ENCODE results near the gene LHX2. TPM values are rescaled to one million over a fixed set of nuclear protein-coding genes. Genes with fewer than 3 reads are reported as not detected.

LHX2 gene
- total and polyA plus RNA-seq, 2 of the 13 experiments (the other 11 are each of a cell fraction or from before 2014, with no cell fraction given): not detected

DNA sequence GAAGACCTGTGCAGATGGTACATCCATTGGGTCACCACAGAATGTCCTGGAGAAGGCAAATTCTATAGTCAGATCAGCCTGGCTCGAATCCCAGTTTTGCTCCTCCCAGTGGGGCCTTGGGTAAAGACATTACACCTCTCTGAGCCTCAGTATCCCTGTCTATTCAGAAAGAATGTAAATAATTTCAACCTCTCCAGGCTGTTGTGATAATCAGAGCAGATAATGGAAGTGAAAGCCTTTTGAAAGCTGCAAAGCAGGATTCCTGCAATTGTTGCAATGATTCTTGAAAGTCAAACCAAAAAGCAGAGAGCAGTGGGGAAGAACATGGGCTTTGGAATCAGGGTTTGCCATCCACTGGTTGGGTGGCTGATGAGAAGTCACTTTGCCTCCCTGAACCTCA, 63.2 kb downstream of the LHX2 start:
- 0% methylated on average over 1 of the region's 1 CpG for WGBS (ENCODE audit: low lambda C conversion rate)
- Histone ChIP-seq H3K4me3 (replicated peaks in 1 of 3; ENCODE audit: insufficient read depth in 1 of 3, low read depth in 2 of 3, low read length in 3 of 3) (no peak overlapping the region), H3K79me2 (ENCODE audit: insufficient read depth, low read length) (no peaks in the 10 kb centered on the region), H2AFZ (ENCODE audit: low read length) (no peak overlapping the region), H3K4me1 (ENCODE audit: insufficient read depth, low read length) (peaks cover 27% of the 10 kb centered on the region), H3K36me3 (replicated peaks in 1 of 2; ENCODE audit: control insufficient read depth in 1 of 2, insufficient read depth in 2 of 2, low read length in 2 of 2) (no peaks in the 10 kb centered on the region), H3K27ac (ENCODE audit: extremely low read length, insufficient read depth, low read length) (no peak overlapping the region), H3K9ac (ENCODE audit: insufficient read depth, low read depth, low read length) (no peak overlapping the region), H3K9me3 (ENCODE audit: low read length) (no peaks in the 10 kb centered on the region), H3K27me3 (ENCODE audit: control insufficient read depth in 1 of 2, insufficient read depth in 2 of 2, low read length in 2 of 2) (peaks cover 0 to 5% of the 10 kb centered on the region in 2 experiments; a peak in 3 of 5 replicates), H3K4me2 (ENCODE audit: low read depth, low read length) (no peak overlapping the region), H4K20me1 (ENCODE audit: insufficient read depth, low read length) (no peaks in the 10 kb centered on the region)
- POLR2A ChIA-PET: no interaction called here
- in situ Hi-C loops (cut with HindIII; ENCODE audit: extremely low pct_ligation_motif_present, low pct_unique_long_range_greater_than_20kb): no loop called here
- BruUV-seq (replicated peaks): no TSS peak
- no peak for FAIRE-seq
- ATAC-seq: no peak
- DNase-seq (ENCODE audit: low spot score): no peak
- CTCF ChIA-PET (ENCODE audit: low intra/inter-chr PET ratio, low total read pairs): no interaction called here
- TF ChIP-seq, protein P1, sequence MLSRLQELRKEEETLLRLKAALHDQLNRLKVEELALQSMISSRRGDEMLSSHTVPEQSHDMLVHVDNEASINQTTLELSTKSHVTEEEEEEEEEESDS (CRISPR knock-in tag; IDR thresholded peaks at IDR 0.05; ENCODE audit: borderline replicate concordance): no peak
- TF ChIP-seq, protein P2, sequence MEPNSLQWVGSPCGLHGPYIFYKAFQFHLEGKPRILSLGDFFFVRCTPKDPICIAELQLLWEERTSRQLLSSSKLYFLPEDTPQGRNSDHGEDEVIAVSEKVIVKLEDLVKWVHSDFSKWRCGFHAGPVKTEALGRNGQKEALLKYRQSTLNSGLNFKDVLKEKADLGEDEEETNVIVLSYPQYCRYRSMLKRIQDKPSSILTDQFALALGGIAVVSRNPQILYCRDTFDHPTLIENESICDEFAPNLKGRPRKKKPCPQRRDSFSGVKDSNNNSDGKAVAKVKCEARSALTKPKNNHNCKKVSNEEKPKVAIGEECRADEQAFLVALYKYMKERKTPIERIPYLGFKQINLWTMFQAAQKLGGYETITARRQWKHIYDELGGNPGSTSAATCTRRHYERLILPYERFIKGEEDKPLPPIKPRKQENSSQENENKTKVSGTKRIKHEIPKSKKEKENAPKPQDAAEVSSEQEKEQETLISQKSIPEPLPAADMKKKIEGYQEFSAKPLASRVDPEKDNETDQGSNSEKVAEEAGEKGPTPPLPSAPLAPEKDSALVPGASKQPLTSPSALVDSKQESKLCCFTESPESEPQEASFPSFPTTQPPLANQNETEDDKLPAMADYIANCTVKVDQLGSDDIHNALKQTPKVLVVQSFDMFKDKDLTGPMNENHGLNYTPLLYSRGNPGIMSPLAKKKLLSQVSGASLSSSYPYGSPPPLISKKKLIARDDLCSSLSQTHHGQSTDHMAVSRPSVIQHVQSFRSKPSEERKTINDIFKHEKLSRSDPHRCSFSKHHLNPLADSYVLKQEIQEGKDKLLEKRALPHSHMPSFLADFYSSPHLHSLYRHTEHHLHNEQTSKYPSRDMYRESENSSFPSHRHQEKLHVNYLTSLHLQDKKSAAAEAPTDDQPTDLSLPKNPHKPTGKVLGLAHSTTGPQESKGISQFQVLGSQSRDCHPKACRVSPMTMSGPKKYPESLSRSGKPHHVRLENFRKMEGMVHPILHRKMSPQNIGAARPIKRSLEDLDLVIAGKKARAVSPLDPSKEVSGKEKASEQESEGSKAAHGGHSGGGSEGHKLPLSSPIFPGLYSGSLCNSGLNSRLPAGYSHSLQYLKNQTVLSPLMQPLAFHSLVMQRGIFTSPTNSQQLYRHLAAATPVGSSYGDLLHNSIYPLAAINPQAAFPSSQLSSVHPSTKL (CRISPR knock-in tag; IDR thresholded peaks at IDR 0.05): no peak
- TF ChIP-seq ZNF790 (CRISPR knock-in tag; IDR thresholded peaks at IDR 0.05; ENCODE audit: borderline replicate concordance): no peak
- TF ChIP-seq, protein P3, sequence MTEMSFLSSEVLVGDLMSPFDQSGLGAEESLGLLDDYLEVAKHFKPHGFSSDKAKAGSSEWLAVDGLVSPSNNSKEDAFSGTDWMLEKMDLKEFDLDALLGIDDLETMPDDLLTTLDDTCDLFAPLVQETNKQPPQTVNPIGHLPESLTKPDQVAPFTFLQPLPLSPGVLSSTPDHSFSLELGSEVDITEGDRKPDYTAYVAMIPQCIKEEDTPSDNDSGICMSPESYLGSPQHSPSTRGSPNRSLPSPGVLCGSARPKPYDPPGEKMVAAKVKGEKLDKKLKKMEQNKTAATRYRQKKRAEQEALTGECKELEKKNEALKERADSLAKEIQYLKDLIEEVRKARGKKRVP (CRISPR knock-in tag; IDR thresholded peaks at IDR 0.05): no peak
- no peak for TF ChIP-seq NKX3-1 (CRISPR knock-in tag; IDR thresholded peaks at IDR 0.05)
- TF ChIP-seq EEA1 (CRISPR knock-in tag; IDR thresholded peaks at IDR 0.05; ENCODE audit: borderline replicate concordance): no peak
- TF ChIP-seq RXRA (CRISPR knock-in tag; IDR thresholded peaks at IDR 0.05): no peak
- no peak for TF ChIP-seq U2AF1 (optimal IDR thresholded peaks at IDR 0.05; ENCODE audit: low read depth, low read length)
- no peak for TF ChIP-seq MED13 (CRISPR knock-in tag; IDR thresholded peaks at IDR 0.05)
- TF ChIP-seq MATR3 (CRISPR knock-in tag; IDR thresholded peaks at IDR 0.05): no peak
- TF ChIP-seq ZNF180 (CRISPR knock-in tag; IDR thresholded peaks at IDR 0.05; ENCODE audit: borderline replicate concordance, low read depth): no peak
- TF ChIP-seq, protein P4, sequence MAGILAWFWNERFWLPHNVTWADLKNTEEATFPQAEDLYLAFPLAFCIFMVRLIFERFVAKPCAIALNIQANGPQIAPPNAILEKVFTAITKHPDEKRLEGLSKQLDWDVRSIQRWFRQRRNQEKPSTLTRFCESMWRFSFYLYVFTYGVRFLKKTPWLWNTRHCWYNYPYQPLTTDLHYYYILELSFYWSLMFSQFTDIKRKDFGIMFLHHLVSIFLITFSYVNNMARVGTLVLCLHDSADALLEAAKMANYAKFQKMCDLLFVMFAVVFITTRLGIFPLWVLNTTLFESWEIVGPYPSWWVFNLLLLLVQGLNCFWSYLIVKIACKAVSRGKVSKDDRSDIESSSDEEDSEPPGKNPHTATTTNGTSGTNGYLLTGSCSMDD (CRISPR knock-in tag; IDR thresholded peaks at IDR 0.05): no peak
- TF ChIP-seq TP53 (CRISPR knock-in tag; conservative IDR thresholded peaks at IDR 0.05): no peak
- no peak for TF ChIP-seq RNF219 (CRISPR knock-in tag; IDR thresholded peaks at IDR 0.05)
- intact Hi-C loops (cut with micrococcal nuclease; ENCODE audit: unreplicated experiment): no loop called here

Measured in HepG2 (cell line).